Neutrophil (primary cell): ENCODE data around the gene LY6G5C.

Experiments
- H3K27ac ChIP-seq: fragments of 200-600 bp; sonication (generic); 2 replicates; pipeline ENCODE4 v1.5.1; 2016; ENCODE audit warnings: mild to moderate bottlenecking, moderate library complexity
- H3K27me3 ChIP-seq: fragments of 200-600 bp; sonication (generic); 2 replicates; pipeline ENCODE4 v1.6.0; 2016; ENCODE audit warnings: mild to moderate bottlenecking
- H3K36me3 ChIP-seq: fragments of 200-600 bp; sonication (generic); 2 replicates; pipeline ENCODE4 v1.5.1; 2017
- H3K4me1 ChIP-seq, 2 experiments: fragments of 200-600 bp in 1 of 2; sonication (generic) in 1 of 2; 1 replicate in 1 of 2; 2 replicates in 1 of 2; pipeline versions ENCODE4 v1.5.1 to v1.6.1; 2013 to 2016; ENCODE audit warnings: low read depth in 1 of 2, low read length in 1 of 2, mild to moderate bottlenecking in 1 of 2, moderate library complexity in 1 of 2; ENCODE audit not compliant: control insufficient read depth in 1 of 2, insufficient read depth in 1 of 2
- H3K4me3 ChIP-seq, 2 experiments: fragments of 200-600 bp in 1 of 2; sonication (generic) in 1 of 2; 1 replicate in 1 of 2; 2 replicates in 1 of 2; pipeline ENCODE4 v1.5.1; 2013 to 2016; ENCODE audit warnings: low read depth in 1 of 2, low read length in 1 of 2, mild to moderate bottlenecking in 1 of 2, moderate library complexity in 1 of 2
- H3K9me3 ChIP-seq: fragments of 200-600 bp; sonication (generic); 2 replicates; pipeline ENCODE4 v1.5.1; 2016
- CTCF ChIP-seq: fragments of 200-600 bp; sonication (generic); IDR thresholded peaks from 2 replicates; pipeline ENCODE4 v1.5.1; 2016; ENCODE audit warnings: antibody characterized with exemption

Gene LY6G5C

GRCh38 chr6:31652925-31653724 lies 27.7 kb downstream of the LY6G5C start:
- Histone ChIP-seq H3K4me1 (peaks cover 38 to 42% of the 10 kb centered on the region in 2 experiments), H3K4me3 (peak overlapping the region; percentile 85 to 93), H3K27me3 (no peaks in the 10 kb centered on the region), H3K36me3 (peaks cover 44% of the 10 kb centered on the region), H3K27ac (peak overlapping the region; percentile 100), H3K9me3 (no peaks in the 10 kb centered on the region)
- TF ChIP-seq CTCF, result no peak

- Histone ChIP-seq H3K4me3 (peak overlapping the region; percentile 85 to 93), H3K36me3 (peaks cover 51% of the 10 kb centered on the region), H3K27me3 (no peaks in the 10 kb centered on the region), H3K4me1 (peaks cover 28 to 32% of the 10 kb centered on the region in 2 experiments), H3K27ac (peak overlapping the region; percentile 100), H3K9me3 (no peaks in the 10 kb centered on the region)
- no peak for TF ChIP-seq CTCF
Measured at GRCh38 chr6:31651602-31652191, 29.2 kb downstream of the LY6G5C start.

- H3K9me3 ChIP-seq, result no peaks in the 10 kb centered on the region
- H3K36me3 ChIP-seq, result peaks cover 93% of the 10 kb centered on the region
- no peaks in the 10 kb centered on the region for H3K4me1 ChIP-seq
Measured at GRCh38 chr6:31645325-31645724, 35.5 kb downstream of the LY6G5C start.

GRCh38 chr6:31643818-31644454 lies 36.9 kb downstream of the LY6G5C start:
- no peak for TF ChIP-seq CTCF
- Histone ChIP-seq H3K4me3 (no peak overlapping the region), H3K4me1 (no peaks in the 10 kb centered on the region), H3K27ac (no peak overlapping the region), H3K36me3 (peaks cover 98% of the 10 kb centered on the region), H3K27me3 (no peaks in the 10 kb centered on the region), H3K9me3 (no peaks in the 10 kb centered on the region)

More at GRCh38 chr6:31645325-31645724, 35.5 kb downstream of the LY6G5C start:
- Histone ChIP-seq H3K27ac (no peak overlapping the region), H3K4me3 (no peak overlapping the region), H3K27me3 (no peaks in the 10 kb centered on the region)
- TF ChIP-seq CTCF, result no peak

GRCh38 chr6:31642798-31643570 lies 37.9 kb downstream of the LY6G5C start:
- Histone ChIP-seq H3K27ac (no peak overlapping the region), H3K27me3 (no peaks in the 10 kb centered on the region), H3K9me3 (no peaks in the 10 kb centered on the region), H3K4me1 (no peaks in the 10 kb centered on the region), H3K36me3 (peaks cover 98% of the 10 kb centered on the region), H3K4me3 (no peak overlapping the region)
- TF ChIP-seq CTCF, result no peak
